NCI-H146 treated with DMSO at 0.1 percent for 48 hours (cell line): ENCODE results near the gene HSPA1A.
"Not testable (repeated sequence)": the region's sequence is repeated elsewhere in the genome, so short reads cannot be mapped to it uniquely, and the experiment has no call there.

ENCODE experiments used
- DNase-seq: peaks from one replicate; lab custom pipeline; 2025; ENCODE audit not compliant: unreplicated experiment; lab: John Stamatoyannopoulos, UW

Gene HSPA1A

DNA sequence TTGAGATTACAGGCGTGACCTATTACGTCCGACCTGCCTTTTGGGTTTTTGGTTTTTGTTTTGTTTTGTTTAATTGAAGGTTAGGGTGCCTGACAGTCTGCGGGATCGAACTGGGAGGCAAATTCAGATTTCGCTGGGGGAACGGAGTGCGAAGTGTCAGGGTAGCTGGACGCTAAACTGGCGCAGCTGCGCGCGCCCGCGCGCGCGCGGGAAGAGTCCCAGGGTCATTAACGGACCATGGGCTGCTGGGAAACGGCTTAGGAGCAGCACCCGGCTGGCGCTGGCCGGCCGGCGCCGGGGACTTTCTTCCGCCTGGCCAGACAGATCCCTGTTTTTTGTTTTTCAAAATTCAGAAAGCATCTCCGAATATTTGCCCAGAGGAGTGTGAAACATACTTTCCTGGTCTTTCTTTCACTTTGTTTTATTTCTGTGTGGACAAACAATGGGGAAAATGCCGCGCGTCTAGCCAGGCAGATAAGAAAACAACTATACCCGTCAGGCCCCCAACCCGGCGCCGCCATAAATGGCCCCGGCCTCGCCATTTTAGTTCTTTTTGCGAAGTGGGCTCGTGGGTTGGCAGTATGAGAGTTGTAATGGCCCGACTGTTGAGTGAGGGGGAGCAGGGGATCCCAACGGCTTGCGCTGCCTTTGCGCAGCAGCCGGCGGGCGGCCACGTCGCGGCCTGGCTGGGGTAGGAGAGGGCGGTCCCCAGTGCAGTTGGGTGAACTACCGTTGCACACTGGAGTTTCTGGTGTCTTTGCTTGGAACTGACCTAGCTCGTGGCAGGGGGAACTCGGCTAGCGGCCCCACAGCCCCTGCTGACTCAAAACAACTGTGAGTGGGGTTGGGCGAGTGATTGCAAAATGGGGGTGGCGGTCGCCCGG, 19.3 kb downstream of the HSPA1A start:
- peak; percentile 83 for DNase-seq

DNA sequence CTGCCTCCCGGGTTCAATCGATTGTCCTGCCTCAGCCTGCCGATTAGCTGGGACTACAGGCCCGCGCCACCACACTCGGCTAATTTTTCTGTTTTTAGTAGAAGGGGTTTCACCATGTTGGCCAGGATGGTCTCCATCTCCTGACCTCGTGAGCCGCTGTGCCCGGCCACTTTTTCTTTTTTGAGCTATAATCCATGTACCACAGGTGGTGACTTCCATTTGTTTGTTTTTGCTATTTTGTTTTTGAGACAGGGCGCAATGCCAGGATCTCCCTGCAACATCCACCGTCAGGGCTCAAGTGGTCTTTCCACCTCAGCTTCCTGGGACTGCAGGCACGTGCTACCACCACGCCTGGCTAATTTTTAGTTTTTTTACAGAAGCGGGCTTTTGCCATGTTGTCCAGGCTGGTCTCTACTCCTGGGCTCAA, 20.7 kb downstream of the HSPA1A start:
- DNase-seq, result no peak

DNA sequence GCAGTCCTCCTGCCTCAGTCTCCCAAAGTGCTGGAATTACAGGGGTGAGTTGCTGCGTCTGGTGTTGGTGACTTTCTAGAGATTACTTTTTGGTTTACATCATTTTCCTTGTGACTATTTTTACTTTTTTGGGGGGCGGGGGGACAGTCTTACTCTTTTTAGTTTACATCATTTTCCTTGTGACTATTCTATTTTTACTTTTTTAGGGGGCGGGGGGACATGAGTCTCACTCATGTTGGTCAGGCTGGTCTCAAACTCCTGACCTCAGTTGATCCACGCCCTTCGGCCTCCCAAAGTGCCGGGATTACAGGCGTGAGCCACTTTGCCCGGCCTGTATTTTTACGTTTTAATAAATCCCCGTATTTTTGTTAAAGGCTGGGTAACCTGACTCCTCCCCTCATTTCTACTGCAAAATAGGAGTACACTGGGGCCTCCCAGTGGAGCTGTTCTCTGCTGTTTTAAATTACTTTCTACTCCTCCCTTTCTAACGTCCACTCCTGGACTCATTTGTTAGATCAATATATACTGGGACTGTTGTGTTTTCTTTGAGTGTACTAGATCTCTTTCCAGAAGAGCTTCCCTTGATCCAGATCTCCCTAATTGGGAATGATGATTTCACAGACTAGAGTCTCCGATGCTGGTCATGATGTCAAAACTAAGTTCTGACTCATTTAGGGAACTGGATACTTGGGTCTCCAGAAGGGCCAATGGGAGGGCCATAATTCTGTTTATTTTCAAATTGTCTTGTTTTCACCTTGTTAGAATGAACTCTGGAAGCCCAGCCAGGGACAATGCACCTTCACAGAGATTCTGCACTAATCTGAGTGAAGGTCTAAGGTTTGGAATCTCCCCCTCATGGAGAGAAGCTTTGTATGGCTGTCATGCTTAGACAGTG, 21.4 kb downstream of the HSPA1A start:
- DNase-seq, result no peak

DNA sequence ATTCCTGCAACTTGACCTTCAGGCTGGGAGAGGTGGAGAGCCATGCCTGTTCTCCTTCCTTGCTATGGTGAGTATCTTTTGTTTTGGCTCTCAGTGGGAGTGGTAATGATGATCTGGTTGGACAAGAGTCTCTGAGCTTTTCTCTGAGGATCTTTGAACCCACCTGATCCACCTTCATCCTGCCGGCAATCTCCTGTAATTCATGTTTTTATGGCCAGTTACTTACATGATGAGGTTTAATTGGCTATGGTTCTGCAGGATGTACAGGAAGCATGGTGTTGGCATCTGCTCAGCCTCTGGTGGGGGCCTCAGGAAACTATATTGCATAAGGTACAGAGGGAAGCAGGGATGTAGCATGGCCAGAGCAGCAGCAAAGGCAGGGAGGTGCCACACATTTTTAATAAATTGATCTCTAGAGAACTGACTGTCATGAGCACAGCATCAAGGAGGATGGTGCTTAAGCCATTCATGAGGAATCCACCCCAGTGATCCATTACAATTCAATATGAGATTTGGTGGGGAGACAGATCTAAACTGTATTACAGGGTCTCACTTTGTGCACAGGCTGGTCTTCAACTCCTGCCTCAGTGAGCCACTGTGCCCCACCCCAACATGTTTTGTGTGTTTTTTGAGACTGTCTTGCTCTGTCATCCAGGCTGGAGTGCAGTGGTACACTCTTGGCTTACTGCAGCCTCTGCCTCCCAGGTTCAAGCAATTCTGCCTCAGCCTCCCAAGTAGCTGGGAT, 22.2 kb downstream of the HSPA1A start:
- DNase-seq, result no peak

DNA sequence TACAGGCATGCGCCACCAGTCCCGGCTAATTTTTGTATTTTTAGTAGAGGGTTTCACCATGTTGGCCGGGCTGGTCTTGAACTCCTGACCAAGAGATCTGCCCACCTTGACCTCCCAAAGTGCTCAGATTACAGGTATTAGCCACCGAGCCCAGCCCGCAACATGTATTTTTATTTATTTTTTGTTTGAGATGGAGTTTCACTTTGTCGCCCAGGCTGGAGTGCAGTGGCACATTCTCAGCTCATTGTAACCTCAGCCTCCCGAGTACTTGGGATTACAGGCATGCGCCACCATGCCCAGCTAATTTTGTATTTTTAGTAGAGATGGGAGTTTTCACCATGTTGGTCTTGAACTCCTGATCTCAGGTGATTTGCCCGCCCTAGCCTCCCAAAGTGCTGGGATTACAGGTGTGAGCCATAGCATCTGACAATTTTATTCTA, 22.8 kb downstream of the HSPA1A start:
- not testable (repeated sequence) for DNase-seq

DNA sequence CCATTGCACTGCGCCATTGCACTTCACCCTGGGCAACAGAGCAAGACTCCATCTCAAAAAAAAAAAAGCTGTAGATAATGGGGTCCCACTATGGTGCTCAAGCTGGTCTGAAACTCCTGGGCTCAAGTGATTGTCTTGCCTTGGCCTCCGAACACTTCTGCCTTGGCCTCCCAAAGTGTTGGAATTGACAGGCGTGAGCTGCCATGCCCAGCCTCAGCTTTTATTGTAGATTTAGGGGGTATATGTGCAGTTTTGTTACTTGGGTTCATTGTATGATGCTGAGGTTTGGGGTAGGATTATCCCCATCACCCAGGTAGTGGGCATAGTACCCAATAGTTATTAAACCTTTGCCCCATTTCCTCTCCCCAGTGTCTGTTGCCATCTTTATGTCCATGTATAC, 23.6 kb downstream of the HSPA1A start:
- DNase-seq, result no peak

DNA sequence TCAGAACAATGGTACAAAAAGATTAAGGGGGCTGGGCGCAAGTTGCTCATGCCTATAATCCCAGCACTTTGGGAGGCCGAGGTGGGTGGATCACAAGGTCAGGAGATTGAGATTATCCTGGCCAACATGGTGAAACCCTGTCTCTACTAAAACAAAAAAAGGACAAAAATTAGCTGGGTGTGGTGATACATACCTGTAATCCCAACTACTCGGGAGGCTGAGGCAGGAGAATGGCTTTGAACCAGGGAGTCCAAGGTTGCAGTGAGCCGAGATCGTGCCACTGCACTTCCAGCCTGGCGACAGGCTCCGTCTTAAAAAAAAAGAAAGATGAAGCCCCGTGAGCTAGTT, 24.4 kb downstream of the HSPA1A start:
- not testable (repeated sequence) for DNase-seq

DNA sequence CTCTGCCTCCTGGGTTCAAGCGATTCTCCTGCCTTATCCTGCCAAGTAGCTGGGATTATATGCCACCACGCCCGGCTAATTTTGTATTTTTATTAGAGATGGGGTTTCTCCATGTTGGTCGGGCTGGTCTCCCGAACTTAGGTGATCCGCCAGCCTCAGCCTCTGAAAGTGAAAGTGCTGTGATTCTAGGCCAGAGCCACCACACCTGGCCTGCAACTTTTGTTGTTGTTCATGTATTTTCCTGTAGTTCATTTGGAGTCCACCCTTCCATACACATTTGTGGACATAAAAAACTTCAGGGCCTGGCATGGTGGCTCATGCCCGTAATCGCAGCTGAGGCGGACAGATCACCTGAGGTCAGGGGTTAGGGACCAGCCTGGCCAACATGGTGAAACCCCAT, 26.7 kb downstream of the HSPA1A start:
- DNase-seq, result no peak

DNA sequence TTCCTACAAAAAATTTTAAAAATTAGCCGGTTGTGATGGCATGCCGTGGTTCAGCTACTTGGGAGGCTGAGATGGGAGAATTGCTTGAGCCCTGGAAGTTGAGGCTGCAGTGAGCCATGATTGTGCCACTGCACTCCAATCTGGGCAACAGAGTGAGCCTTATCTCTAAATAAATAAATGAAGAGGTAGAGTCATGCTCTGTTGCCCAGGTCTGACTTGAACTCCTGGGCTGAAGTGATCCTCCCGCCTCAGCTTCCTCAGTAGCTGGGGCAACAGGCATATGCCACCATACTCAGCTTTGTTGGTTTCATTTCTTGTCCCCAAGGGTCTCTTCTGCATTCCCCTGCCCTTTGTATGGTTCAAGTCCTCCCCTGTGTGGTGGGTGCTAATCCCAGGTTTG, 29.2 kb downstream of the HSPA1A start:
- no peak for DNase-seq

DNA sequence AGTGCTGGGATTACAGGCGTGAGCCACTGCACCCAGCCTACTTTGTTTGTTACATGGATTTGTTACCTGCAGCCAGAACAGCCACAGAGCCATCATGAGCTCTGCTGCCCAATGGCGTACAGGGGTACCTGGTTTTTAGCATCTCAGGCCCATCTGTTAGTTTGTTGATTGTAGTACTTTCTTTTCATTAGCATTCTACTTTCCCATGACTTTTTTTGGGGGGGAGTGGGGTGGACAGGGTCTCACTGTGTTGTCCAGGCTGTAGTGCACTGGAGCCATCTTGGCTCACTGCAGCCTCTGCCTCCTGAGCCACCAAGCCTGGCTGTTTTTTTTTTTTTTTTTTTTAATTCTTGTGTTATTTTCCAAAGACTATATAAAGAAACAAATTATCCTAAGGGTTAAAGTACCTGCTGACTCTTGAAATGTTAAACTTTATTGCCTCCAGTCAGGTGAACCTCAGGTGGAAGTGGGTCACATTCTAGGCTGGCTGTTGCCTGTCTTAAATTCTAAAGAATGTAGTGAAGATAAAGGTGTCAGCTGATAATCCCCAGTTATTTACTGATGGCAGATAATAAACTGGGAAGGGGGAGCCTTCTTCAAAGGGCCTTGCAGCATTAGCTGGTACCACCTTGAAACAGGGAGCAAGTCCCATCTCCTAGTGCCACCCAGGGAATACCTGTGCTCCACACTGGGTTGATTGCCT, 32.1 kb downstream of the HSPA1A start:
- DNase-seq, result no peak

DNA sequence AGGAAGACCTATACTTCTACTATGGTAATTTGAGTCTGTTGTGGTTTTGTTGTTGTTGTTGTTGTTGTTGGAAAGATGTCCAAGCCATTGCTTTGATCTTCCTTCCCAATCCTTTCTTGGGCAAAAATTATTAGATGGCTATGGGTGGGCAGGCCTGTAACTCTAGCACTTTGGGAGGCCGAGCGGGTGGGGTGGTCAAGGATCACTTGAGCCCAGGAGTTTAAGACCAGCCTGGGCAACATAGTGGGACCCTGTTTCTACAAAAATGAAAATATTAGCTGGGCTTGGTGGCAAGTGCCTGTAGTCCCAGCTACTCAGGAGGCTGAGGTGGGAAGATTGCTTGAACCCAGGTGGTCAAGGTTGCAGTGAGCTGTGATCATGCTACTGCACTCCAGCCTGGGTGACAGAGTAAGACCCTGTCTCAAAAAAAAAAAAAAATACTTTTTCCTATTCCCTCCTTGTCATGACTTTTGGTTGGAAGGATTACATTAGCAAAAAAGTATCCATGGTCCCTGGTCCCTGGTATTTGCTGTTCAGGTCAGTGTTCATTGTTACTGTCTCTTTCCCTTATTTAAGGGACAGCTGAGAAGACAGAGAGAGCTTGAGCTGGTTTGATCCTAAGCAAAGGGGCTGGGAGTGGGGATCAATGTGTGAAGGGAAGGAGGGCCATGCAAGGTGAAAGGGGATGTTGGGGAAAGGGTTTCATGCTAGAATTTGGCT, 35.6 kb downstream of the HSPA1A start:
- no peak for DNase-seq

DNA sequence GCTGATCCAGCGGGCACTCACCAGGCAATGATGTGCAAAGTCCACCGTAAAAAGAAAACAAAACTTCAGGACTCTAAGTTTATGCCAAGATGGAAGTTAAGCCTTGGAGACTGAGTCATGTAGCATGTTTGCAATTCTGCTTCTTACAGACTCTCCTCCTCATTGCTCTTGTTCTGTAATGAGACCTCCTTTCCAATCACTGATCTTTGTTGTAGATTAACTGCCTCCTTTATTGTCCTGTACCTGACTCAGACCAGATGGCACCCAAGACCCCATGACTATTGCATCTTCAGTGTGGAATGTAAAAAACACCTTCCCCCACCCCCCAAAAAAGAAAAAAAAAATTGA, 36.1 kb downstream of the HSPA1A start:
- DNase-seq, result no peak

DNA sequence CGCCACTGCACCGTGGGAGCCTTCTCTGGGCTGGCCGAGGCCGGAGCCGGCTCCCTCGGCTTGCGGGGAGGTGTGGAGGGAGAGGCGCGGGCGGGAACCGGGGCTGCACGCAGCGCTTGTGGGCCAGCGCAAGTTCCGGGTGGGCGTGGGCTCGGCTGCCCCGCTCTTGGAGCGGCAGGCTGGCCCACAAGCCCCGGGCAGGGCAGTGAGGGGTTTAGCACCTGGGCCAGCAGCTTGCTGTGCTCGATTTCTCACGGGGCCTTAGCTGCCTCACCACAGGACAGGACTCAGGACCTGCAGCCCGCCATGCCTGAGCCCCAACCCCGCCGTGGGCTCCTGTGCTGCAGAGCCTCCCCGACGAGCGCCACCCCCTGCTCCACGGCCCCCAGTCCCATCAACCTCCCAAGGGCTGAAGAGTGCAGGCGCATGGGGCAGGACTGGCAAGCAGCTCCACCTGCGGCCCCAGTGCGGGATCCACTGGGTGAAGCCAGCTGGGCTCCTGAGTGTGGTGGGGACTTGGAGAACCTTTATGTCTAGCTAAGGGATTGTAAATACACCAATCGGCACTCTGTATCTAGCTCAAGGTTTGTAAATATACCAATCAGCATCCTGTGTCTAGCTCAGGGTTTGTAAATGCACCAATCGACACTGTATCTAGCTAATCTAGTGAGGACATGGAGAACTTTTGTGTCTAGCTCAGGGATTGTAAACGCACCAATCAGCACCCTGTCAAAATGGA, 36.8 kb downstream of the HSPA1A start:
- not testable (repeated sequence) for DNase-seq

DNA sequence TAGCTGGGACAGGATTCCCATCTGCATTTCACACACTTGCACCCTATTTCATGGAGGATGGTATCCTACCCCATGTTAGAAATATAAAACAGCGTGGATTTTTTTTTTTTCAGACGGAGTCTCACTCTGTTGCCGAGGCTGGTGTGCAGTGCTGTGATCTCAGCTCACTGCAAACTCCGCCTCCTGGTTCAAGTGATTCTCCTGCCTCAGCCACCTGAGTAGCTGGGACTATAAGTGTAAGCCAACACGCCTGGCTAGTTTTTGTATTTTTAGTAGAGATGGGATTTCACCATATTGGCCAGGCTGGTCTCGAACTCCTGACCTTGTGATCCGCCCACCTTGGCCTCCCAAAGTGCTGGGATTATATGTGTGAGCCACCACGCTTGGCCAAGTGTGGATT, 42.4 kb downstream of the HSPA1A start:
- not testable (repeated sequence) for DNase-seq

DNA sequence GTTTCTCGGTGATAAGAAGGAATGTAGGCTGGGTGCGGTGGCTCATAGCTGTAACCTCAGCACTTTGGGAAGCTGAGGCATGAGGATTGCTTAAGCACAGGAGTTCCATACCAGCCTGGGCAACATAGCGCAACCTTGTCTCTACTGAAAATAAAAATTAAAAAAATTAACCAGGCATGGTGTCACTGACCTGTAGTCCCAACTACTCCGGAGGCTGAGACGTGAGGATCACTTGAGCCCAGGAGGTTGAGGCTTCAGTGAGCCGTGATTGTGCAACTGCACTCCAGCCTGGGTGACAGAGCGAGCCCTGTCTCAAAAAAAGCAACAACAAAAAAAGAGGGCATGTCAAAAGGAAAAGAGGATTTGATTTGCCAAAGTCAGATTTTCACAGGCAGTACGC, 43.4 kb downstream of the HSPA1A start:
- no peak for DNase-seq

DNA sequence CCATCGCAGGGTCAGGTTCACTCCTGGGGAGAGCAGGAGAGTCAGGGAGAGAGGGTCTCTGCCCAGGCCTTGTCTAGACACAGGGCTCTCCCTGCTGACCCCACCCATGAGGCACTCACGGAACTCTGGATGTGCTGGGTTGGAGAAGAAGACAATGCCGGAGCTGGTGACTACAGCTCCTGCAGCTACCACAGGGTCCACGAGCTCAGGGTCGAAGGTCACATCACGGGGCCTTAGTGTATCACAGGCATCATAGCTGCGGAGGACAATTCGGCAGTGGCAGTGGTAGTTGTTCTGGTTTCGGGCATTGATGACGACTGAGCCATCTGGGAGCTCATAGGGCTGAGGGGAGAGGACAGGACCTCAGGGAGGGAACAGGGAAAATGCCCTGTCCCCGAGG, 44.6 kb downstream of the HSPA1A start:
- no peak for DNase-seq

DNA sequence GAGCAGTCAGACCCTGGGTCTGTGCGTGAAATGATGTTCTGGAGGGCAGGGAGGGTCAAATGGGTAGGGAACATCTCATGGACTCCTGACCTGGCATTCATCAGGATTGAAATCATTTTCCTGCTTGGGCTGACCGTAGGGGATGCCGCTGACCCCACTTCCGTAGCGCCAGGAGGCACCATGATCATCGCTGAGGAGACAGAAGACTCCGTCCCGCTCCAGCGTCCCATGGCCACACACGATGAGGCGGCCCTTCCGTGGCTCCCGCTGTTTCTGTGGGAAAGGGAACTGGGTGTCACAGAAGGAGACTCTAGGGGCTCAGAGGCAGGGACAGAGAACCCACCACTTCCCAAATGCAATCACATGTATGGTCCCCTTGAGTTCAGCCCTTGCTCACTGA, 45.0 kb downstream of the HSPA1A start:
- DNase-seq, result no peak

DNA sequence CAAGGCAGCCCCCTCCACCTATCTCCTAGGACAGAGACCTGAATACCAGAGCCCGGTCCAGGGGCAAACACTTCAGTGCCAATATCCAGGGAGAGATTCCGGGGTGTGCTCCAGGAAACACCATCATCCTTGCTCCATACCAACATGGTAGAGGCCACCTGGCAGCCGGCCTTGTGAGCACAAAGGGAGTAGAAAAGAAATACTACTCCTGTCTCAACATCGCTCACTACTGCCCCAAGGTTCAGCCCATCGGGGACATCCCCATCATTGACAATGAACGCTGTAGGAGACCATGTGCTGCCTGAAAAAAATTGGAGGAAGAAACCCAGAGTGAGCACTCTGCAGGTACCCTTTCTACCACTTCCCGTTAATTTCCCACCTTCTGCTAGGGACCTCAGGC, 45.8 kb downstream of the HSPA1A start:
- DNase-seq, result no peak

DNA sequence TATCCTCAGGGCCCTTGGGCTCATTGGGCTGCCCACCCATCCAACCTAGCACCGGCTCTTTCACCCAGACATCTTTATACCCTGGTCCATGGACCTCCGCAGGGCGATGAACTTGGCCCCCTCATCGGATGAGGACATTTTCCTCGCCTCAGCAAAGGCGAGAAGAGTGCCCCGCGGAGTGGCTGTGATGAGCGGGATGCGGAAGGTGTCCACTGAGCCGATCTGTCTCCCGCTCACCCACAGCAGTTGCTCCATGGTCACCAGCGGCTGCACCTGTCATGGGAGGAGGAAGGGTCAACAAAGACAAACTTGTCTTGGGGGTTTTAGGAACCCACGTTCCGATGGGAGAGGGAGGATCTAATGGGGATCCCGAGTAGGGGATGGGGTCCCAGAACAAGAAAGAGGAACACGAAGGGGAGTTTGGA, 46.6 kb downstream of the HSPA1A start:
- no peak for DNase-seq
